Heart right ventricle (tissue), 16 donors: Measurements from ENCODE around the gene AAGAB. TPM values are rescaled to one million over a fixed set of nuclear protein-coding genes. Genes with fewer than 3 reads are reported as not detected.
A peak's percentile ranks its signal among the peaks of the same experiment; 100 is the strongest.

ENCODE experiments used
- ATAC-seq, 8 donors: fragments of 200-7000 bp; cut with Tn5 transposase; one replicate each; pipeline ENCODE4 v1.9.1; 2020; ENCODE audit warnings: mild to moderate bottlenecking in 8 of 8, moderate library complexity in 8 of 8, moderate number of reproducible peaks in 1 of 8
- DNase-seq, 2 donors: peaks; one replicate each; pipeline ENCODE4 v3.0.0-alpha.2; 2020
- H3K27ac ChIP-seq, 10 donors: fragments of 200-600 bp; sonication (generic) in 2 of 10; one replicate each; pipeline versions ENCODE4 v1.5.0 to v1.8.0; 2020 to 2022; ENCODE audit warnings: mild to moderate bottlenecking in 3 of 10
- H3K27me3 ChIP-seq, 7 donors: fragments of 200-600 bp; one replicate each; pipeline ENCODE4 v1.8.0; 2021 to 2022; ENCODE audit warnings: mild to moderate bottlenecking in 2 of 7
- H3K36me3 ChIP-seq, 9 donors: fragments of 200-600 bp; sonication (generic) in 1 of 9; one replicate each; pipeline versions ENCODE4 v1.5.0 to v1.8.0; 2020 to 2022; ENCODE audit warnings: mild to moderate bottlenecking in 2 of 9
- H3K4me1 ChIP-seq, 9 donors: fragments of 200-600 bp; sonication (generic) in 1 of 9; one replicate each; pipeline versions ENCODE4 v1.5.0 to v1.8.0; 2020 to 2022; ENCODE audit warnings: mild to moderate bottlenecking in 4 of 9
- H3K4me3 ChIP-seq, 10 donors: fragments of 200-600 bp; sonication (generic) in 2 of 10; one replicate each; pipeline versions ENCODE4 v1.5.0 to v1.8.0; 2020 to 2022; ENCODE audit warnings: mild to moderate bottlenecking in 7 of 10, moderate library complexity in 2 of 10
- H3K9me3 ChIP-seq, 11 donors: fragments of 200-600 bp in 10 of 11; sonication (generic) in 2 of 11; one replicate each; pipeline versions ENCODE4 v1.5.0 to v1.8.0; 2013 to 2022; ENCODE audit warnings: mild to moderate bottlenecking in 2 of 11, control low read depth in 1 of 11, moderate library complexity in 1 of 11
- WGBS, 2 donors: extraction: QIAGEN DNeasy Blood & Tissue Kit; methylation state at CpG; one replicate each; pipeline ENCODE4 v1.1.7; 2013; ENCODE audit warnings: inconsistent platforms in 1 of 2; 5-methylcytosine and 5-hydroxymethylcytosine counted together
- intact Hi-C, 10 donors: fragments of 100-400 bp; cut with DNase I; formaldehyde crosslinking; loops; one replicate each; pipeline versions ENCODE4 v1.11.1 to v1.14.2; 2022
- polyA plus RNA-seq, 2 donors: library from polyadenylated mRNA; stranded (reverse); fragments of 200-250 nt; gene quantifications; one replicate each; pipeline ENCODE4 v1.2.3, GENCODE V29; 2013
- total RNA-seq, 10 donors: library from RNA; stranded (reverse); fragmentation: NEBNext Ultra II Directional in 3 of 10; extraction: Animal tissue kit (Norgen Biotek cat#: 25700) in 3 of 10; gene quantifications; one replicate each; pipeline versions ENCODE4 v1.2.1 to v1.2.4, GENCODE V29; 2021 to 2023
- TF ChIP-seq, protein P1 (sequence below), 9 donors: fragments of 200-600 bp; sonication (generic) in 2 of 9; IDR thresholded peaks; one replicate each; pipeline versions ENCODE4 v1.5.0 to v1.8.0; 2021 to 2022; ENCODE audit warnings: antibody characterized with exemption in 9 of 9, mild to moderate bottlenecking in 5 of 9, moderate library complexity in 1 of 9
- donor health status: Arrhythmogenic right ventricular cardiomyopathy.
- donor health status: ischemic (EF 13 %, LVEDD 7.1; RV severe dilation, severe dysfunction).
- donor health status: healthy with polysubstance abuse.
- donor health status: DM: no; HTN: yes; CAD: no.
- donor health status: DM: no; HTN: no; CAD: no.
- donor health status: ischemic (EF 25% LVEDD 6.9; RV normal size, moderate dysfunction).
- donor health status: ischemic (EF 25% LVEDD 5.7; RV mildly dilated, moderate dysfunction).
- donor health status: healthy.
- donor health status: DM: yes; HTN: yes; CAD: no.
- donor health status: Ischemic cardiomyopathy.
- donor health status: ischemic (EF 35%, LVEDD 5.7; RV mildly dilated, moderate dysfunction).
- donor health status: nonischemic (EF 11% LVEDD 7.7; RV severe dilation, severe dysfunction).
- donor health status: DM: yes; HTN: yes; CAD: no.
- donor health status: PGD.
- donor health status: ischemic (EF 29% LVEDD 5.4; RV normal size, mild dysfunction).
- donor health status: nonischemic (EF 23%, LVEDD 6.1; RV moderate dilation, normal function).

AAGAB gene
- total and polyA plus RNA-seq, 12 donors, result 4.3 to 33.4 (median 24.3) TPM

GRCh38 chr15:67181221-67181639 is 73.2 kb downstream of the AAGAB start:
- intact Hi-C loops, result loop anchor here in 3 of 10 donors (10.0 kb wide), 2 partner anchors 76 to 236 kb away; no protein-coding TSS in a partner anchor
- no peaks in the 10 kb centered on the region for H3K27me3 ChIP-seq
- peaks cover 0 to 85% (median 7%) of the 10 kb centered on the region in 9 donors for H3K36me3 ChIP-seq
- TF ChIP-seq, protein P1, sequence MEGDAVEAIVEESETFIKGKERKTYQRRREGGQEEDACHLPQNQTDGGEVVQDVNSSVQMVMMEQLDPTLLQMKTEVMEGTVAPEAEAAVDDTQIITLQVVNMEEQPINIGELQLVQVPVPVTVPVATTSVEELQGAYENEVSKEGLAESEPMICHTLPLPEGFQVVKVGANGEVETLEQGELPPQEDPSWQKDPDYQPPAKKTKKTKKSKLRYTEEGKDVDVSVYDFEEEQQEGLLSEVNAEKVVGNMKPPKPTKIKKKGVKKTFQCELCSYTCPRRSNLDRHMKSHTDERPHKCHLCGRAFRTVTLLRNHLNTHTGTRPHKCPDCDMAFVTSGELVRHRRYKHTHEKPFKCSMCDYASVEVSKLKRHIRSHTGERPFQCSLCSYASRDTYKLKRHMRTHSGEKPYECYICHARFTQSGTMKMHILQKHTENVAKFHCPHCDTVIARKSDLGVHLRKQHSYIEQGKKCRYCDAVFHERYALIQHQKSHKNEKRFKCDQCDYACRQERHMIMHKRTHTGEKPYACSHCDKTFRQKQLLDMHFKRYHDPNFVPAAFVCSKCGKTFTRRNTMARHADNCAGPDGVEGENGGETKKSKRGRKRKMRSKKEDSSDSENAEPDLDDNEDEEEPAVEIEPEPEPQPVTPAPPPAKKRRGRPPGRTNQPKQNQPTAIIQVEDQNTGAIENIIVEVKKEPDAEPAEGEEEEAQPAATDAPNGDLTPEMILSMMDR (IDR thresholded peaks at IDR 0.05), result peak in 3 of 9 donors; percentile 10 to 15 (median 12)
- H3K4me3 ChIP-seq, result no peak overlapping the region
- DNase-seq, result no peak
- 96% methylated on average over 15 of the region's 15 CpGs for WGBS, 2 donors
- H3K9me3 ChIP-seq, result no peaks in the 10 kb centered on the region
- H3K4me1 ChIP-seq, result peaks cover 9 to 55% (median 37%) of the 10 kb centered on the region in 9 donors
- no peak overlapping the region for H3K27ac ChIP-seq
- ATAC-seq, result no peak

DNA sequence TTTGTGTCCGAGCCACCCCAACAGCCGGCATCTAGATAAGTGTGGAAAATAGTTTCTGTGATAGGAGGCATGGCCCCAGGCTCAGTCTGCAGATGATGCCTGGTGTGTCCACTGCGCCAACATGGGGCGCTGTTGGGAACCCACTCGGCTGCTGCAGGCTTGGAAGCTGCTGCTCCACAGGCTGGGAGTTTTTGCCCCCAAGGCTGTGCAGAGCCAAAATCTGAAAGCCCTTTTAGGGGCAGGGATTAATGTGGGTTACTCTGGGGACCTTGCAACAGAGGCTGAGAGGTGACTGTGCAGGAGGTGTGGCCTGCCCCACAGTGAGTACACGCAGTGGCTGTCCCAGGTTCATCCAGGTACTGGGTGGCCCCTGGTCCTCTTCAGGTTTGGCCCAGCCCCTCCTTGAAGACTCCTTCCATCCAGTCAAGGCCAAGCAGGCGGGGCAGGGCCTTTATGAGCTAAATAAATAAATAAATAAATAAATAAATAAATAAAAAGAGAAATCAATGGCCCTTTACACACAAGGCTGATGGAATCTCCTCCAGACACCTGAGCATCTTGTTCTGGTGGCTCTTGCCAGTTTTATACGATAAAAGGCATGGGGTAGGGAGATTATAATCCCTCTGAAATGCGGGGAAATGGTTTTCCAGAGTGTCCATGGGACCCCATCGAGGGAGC is 73.8 kb downstream of the AAGAB start:
- Histone ChIP-seq H3K4me1 (peaks cover 4 to 55% (median 37%) of the 10 kb centered on the region in 9 donors), H3K27ac (no peak overlapping the region), H3K36me3 (peaks cover 0 to 84% (median 7%) of the 10 kb centered on the region in 9 donors), H3K27me3 (no peaks in the 10 kb centered on the region), H3K4me3 (no peak overlapping the region), H3K9me3 (no peaks in the 10 kb centered on the region)
- DNase-seq, result no peak
- ATAC-seq, result no peak
- intact Hi-C loops, result loop anchor here in 3 of 10 donors (10.0 kb wide), 2 partner anchors 76 to 236 kb away; no protein-coding TSS in a partner anchor
- TF ChIP-seq, protein P1 (IDR thresholded peaks at IDR 0.05), result no peak
- 96 to 98% methylated on average over 10 of the region's 10 CpGs for WGBS, 2 donors

- TF ChIP-seq, protein P1 (IDR thresholded peaks at IDR 0.05), result no peak
- H3K27me3 ChIP-seq, result no peaks in the 10 kb centered on the region
- H3K36me3 ChIP-seq, result peaks cover 0 to 79% (median 7%) of the 10 kb centered on the region in 9 donors
- WGBS, 2 donors, result 86 to 91% methylated on average over 11 of the region's 11 CpGs
- H3K4me3 ChIP-seq, result no peak overlapping the region
- no peak for ATAC-seq
- no peak overlapping the region for H3K27ac ChIP-seq
- no peaks in the 10 kb centered on the region for H3K9me3 ChIP-seq
- H3K4me1 ChIP-seq, result peaks cover 0 to 55% (median 34%) of the 10 kb centered on the region in 9 donors
- intact Hi-C loops, result loop anchor here in 3 of 10 donors (10.0 kb wide), 2 partner anchors 75 to 235 kb away; no protein-coding TSS in a partner anchor
- no peak for DNase-seq
Observed at GRCh38 chr15:67180035-67180434, 74.4 kb downstream of the AAGAB start.

GRCh38 chr15:67179411-67179995 is 75.0 kb downstream of the AAGAB start:
- intact Hi-C loops, result loop anchor here in 2 of 10 donors (5.0 to 10.0 kb wide), 2 partner anchors 63 to 115 kb away; partner anchors contain the start of gene SMAD3 (in 1 of the 2)
- ATAC-seq (no peak), DNase-seq (no peak)
- peaks cover 0 to 79% (median 7%) of the 10 kb centered on the region in 9 donors for H3K36me3 ChIP-seq
- H3K9me3 ChIP-seq, result no peaks in the 10 kb centered on the region
- 94 to 96% methylated on average over 9 of the region's 9 CpGs for WGBS, 2 donors
- peaks cover 0 to 53% (median 33%) of the 10 kb centered on the region in 9 donors for H3K4me1 ChIP-seq
- no peaks in the 10 kb centered on the region for H3K27me3 ChIP-seq
- H3K4me3 ChIP-seq, result no peak overlapping the region
- H3K27ac ChIP-seq, result peak overlapping the region in 2 of 10 donors; percentile 20 to 53
- TF ChIP-seq, protein P1 (IDR thresholded peaks at IDR 0.05), result no peak
